Activated T-cell treated with anti-CD3 and anti-CD28 coated beads, Interleukin-2, amount 50 U/mL, for 4 hours (primary cell): Measurements from ENCODE around the gene TSPYL2. TPM values are rescaled to one million over a fixed set of nuclear protein-coding genes. Genes with fewer than 3 reads are reported as not detected.

Experiments
- ATAC-seq, 2 donors: fragments of 200-7000 bp; cut with Tn5 transposase; one replicate each; pipeline ENCODE4 v1.10.0; 2021
- DNase-seq: peaks from one replicate; pipeline ENCODE4 v3.0.0-alpha.2; 2020
- H3K27me3 Mint-ChIP-seq: one replicate; pipeline ENCODE4 v1.8.0; 2021; ENCODE audit warnings: low read depth, mixed read lengths
- H3K36me3 Mint-ChIP-seq: one replicate; pipeline ENCODE4 v1.8.0; 2022; ENCODE audit warnings: mixed read lengths; ENCODE audit not compliant: insufficient read depth
- H3K4me1 Mint-ChIP-seq: one replicate; pipeline ENCODE4 v1.8.0; 2021; ENCODE audit warnings: low read depth, mixed read lengths
- H3K4me3 Mint-ChIP-seq: one replicate; pipeline ENCODE4 v1.8.0; 2021; ENCODE audit warnings: mild to moderate bottlenecking, moderate library complexity, mixed read lengths
- H3K9me3 Mint-ChIP-seq: one replicate; pipeline ENCODE4 v1.8.0; 2021; ENCODE audit warnings: mixed read lengths
- total RNA-seq, 3 donors: library from RNA; stranded (reverse); gene quantifications; one replicate each; pipeline ENCODE4 v1.2.1, GENCODE V29; 2021

The TSPYL2 gene
- 10 to 100 TPM; 55.8 to 73.3 (median 69.3) TPM for total RNA-seq

GRCh38 chrX:53081925-53082772, at the start of gene TSPYL2:
TSS of gene TSPYL2 (plus strand) at chrX:53082367. CDS start at chrX:53082499, 132 bp downstream.
- H3K36me3 Mint-ChIP-seq, result peaks cover 27% of the 10 kb centered on the region
- peak within 1 kb of the TSS; percentile 94 for H3K4me3 Mint-ChIP-seq
- no peaks in the 10 kb centered on the region for H3K9me3 Mint-ChIP-seq
- ATAC-seq (peak; percentile 88 to 89), DNase-seq (peak; percentile 92)
- peaks cover 43% of the 10 kb centered on the region for H3K4me1 Mint-ChIP-seq
- H3K27me3 Mint-ChIP-seq, result no peaks in the 10 kb centered on the region

- no peak for ATAC-seq
Observed at GRCh38 chrX:53036149-53036548, 46.0 kb upstream of the TSPYL2 start.

DNA sequence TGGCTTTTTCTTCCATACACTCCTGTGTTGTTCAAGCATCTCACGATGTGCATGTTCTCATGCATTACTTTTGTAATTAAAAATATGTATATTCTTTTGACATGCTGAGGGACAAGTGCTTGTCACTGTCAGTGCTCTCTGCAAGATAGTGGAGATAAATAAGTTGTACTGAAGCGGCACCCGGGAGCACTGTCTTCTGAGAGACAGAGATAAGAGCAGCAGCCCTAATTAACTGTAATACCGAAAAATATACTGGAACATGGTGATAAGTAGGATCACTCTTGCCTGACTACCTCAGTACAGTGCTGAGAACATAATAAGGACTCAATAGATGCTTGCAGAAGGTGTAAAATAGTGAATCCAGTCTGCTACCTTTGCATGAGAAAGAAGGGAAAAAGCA, 42.9 kb upstream of the TSPYL2 start:
- no peaks in the 10 kb centered on the region for H3K36me3 Mint-ChIP-seq
- H3K27me3 Mint-ChIP-seq, result peaks cover 7% of the 10 kb centered on the region
- no peak overlapping the region for H3K4me3 Mint-ChIP-seq
- no peaks in the 10 kb centered on the region for H3K4me1 Mint-ChIP-seq
- DNase-seq, result no peak
- H3K9me3 Mint-ChIP-seq, result no peaks in the 10 kb centered on the region
- no peak for ATAC-seq

More at GRCh38 chrX:53036149-53036548, 46.0 kb upstream of the TSPYL2 start:
- Mint-ChIP-seq H3K36me3 (no peaks in the 10 kb centered on the region), H3K4me1 (no peaks in the 10 kb centered on the region), H3K27me3 (peaks cover 7% of the 10 kb centered on the region), H3K4me3 (no peak overlapping the region), H3K9me3 (no peaks in the 10 kb centered on the region)
- DNase-seq, result no peak

GRCh38 chrX:53044995-53045394, 37.2 kb upstream of the TSPYL2 start:
- H3K4me3 Mint-ChIP-seq, result no peak overlapping the region
- no peaks in the 10 kb centered on the region for H3K36me3 Mint-ChIP-seq
- no peaks in the 10 kb centered on the region for H3K9me3 Mint-ChIP-seq
- H3K4me1 Mint-ChIP-seq, result peaks cover 3% of the 10 kb centered on the region
- H3K27me3 Mint-ChIP-seq, result peaks cover 3% of the 10 kb centered on the region
- ATAC-seq (no peak), DNase-seq (no peak)

- Mint-ChIP-seq H3K9me3 (no peaks in the 10 kb centered on the region), H3K4me1 (peaks cover 3% of the 10 kb centered on the region), H3K36me3 (no peaks in the 10 kb centered on the region), H3K4me3 (no peak overlapping the region), H3K27me3 (peaks cover 7% of the 10 kb centered on the region)
- no peak for ATAC-seq
- DNase-seq, result no peak
Observed at GRCh38 chrX:53047228-53047627, 34.9 kb upstream of the TSPYL2 start.

- Mint-ChIP-seq H3K36me3 (no peaks in the 10 kb centered on the region), H3K9me3 (no peaks in the 10 kb centered on the region), H3K4me1 (peaks cover 3% of the 10 kb centered on the region), H3K4me3 (no peak within 1 kb of the TSS), H3K27me3 (peaks cover 7% of the 10 kb centered on the region)
- DNase-seq (no peak), ATAC-seq (peak in 1 of 2 donors; percentile 18)
Observed at GRCh38 chrX:53048169-53049126, 33.7 kb upstream of the TSPYL2 start, which contains the start of gene GPR173. TSS of gene GPR173 (plus strand) at chrX:53048789. CDS start at chrX:53076622, 27,833 bp downstream.

- ATAC-seq, result no peak
- Mint-ChIP-seq H3K27me3 (peaks cover 7% of the 10 kb centered on the region), H3K9me3 (no peaks in the 10 kb centered on the region), H3K4me1 (peaks cover 3% of the 10 kb centered on the region), H3K36me3 (no peaks in the 10 kb centered on the region), H3K4me3 (no peak overlapping the region)
- DNase-seq, result no peak
Observed at GRCh38 chrX:53049127-53049517, 33.0 kb upstream of the TSPYL2 start.

DNA sequence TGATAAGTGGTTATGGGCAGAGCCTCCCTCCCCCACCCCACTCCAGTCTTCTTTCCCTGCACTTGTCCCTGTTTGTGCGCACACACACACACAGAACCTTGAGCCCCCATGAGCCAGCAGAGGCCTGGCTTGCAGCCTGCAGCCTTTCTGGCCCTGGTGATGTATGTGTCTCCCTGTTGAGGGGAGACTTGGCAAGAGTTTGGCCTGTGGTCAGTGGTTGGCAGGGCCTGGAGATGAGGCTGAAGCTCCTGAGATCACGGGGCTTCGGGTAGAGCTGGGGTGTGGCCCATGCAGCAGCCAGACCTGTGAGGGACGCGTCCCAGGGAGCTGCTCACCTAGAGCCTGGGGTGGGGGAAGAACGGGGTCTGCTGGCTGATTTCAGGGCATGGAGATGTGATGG, 31.3 kb upstream of the TSPYL2 start:
- Mint-ChIP-seq H3K4me3 (no peak overlapping the region), H3K4me1 (peaks cover 3% of the 10 kb centered on the region), H3K36me3 (no peaks in the 10 kb centered on the region), H3K9me3 (no peaks in the 10 kb centered on the region), H3K27me3 (peaks cover 7% of the 10 kb centered on the region)
- DNase-seq, result no peak
- no peak for ATAC-seq

DNA sequence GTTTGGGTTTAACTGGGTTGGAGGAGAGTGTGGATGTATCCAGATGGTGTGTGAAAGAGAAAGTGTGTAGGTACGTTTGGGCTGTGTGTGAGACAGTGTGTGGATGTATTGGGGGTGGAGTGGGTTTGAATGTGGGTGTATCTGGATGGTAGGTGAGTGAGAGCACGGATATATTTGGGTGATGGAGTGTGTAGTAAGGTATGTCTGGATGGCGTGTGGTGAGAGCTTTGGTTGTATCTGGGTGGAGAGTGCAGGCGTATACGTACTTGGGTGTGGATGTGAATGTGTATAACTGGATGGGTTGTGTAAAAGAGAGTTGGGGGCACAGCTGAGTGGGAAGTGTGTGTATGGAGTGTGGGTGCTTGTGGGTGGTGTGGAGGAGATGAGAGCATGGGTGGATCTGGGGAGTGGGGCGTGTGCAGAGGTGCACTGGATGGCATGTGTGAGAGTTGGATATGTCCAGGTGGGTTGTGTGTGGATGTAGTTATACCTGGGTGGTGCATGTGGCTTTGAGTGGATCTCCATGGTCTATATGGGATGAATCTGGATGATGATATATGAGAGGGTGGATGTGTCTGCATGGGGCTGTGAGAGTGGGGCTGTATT, 26.8 kb upstream of the TSPYL2 start:
- ATAC-seq (no peak), DNase-seq (no peak)
- Mint-ChIP-seq H3K4me3 (no peak overlapping the region), H3K4me1 (no peaks in the 10 kb centered on the region), H3K27me3 (peaks cover 2% of the 10 kb centered on the region), H3K9me3 (no peaks in the 10 kb centered on the region), H3K36me3 (no peaks in the 10 kb centered on the region)

DNA sequence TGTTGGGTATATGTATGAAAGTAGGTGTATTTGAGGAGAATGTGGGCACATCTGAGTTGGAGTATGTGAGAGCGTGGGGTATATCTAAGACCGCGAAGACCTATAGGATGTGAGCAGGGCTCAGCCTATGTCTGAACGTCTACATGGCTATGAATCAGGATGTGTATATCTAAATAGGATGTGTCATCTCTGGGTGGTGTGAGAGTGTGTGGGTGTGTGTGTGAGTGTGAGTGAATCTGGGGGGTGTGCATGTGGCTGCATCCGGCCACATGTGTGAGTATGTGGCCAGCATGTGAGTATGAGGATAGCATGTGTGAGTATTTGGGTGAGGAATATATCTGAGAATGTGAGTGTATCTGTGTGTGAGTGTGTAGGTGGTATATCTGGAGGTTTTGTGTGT, 25.9 kb upstream of the TSPYL2 start:
- Mint-ChIP-seq H3K4me3 (no peak overlapping the region), H3K27me3 (no peaks in the 10 kb centered on the region), H3K36me3 (no peaks in the 10 kb centered on the region), H3K9me3 (no peaks in the 10 kb centered on the region), H3K4me1 (no peaks in the 10 kb centered on the region)
- no peak for DNase-seq
- ATAC-seq, result peak; percentile 34 to 69

DNA sequence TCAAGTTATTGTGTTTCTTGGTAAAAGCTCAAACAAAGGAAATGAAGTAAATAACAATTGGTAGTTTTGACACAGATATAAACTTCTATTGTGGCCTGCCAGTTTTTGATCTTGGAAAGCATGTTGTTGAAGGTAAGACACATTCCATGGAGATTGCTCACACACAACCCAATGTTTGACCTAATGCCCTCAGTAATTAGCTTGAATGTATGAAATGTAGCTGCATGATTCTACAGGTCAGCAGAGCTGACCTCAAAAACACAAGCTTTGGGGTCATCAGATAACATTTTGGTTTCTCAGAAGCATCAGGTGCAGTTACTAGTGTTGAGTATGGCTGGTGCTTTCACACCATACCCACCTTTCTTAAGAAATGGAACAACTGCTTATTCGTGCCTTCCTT, 17.1 kb upstream of the TSPYL2 start:
- no peak overlapping the region for H3K4me3 Mint-ChIP-seq
- ATAC-seq (no peak), DNase-seq (no peak)
- no peaks in the 10 kb centered on the region for H3K9me3 Mint-ChIP-seq
- no peaks in the 10 kb centered on the region for H3K4me1 Mint-ChIP-seq
- no peaks in the 10 kb centered on the region for H3K27me3 Mint-ChIP-seq
- H3K36me3 Mint-ChIP-seq, result no peaks in the 10 kb centered on the region

DNA sequence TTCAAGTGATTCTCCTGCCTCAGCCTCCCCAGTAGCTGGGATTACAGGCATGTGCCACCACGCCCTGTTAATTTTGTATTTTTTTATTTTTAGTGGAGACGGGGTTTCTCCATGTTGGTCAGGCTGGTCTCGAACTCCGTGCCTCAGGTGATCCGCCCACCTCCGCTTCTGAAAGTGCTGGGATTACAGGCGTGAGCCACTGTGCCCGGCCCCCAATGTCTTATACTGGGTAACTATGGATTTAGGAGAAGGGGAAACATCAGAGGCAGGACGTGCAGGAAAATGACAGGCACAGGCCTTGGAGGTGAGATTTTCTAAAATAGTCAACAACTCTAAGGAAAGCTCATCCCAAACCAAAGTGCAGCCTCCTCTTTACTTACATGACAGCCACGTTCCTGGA, 11.1 kb upstream of the TSPYL2 start:
- no peak overlapping the region for H3K4me3 Mint-ChIP-seq
- ATAC-seq, result no peak
- no peaks in the 10 kb centered on the region for H3K27me3 Mint-ChIP-seq
- H3K36me3 Mint-ChIP-seq, result no peaks in the 10 kb centered on the region
- no peak for DNase-seq
- peaks cover 17% of the 10 kb centered on the region for H3K4me1 Mint-ChIP-seq
- no peaks in the 10 kb centered on the region for H3K9me3 Mint-ChIP-seq

GRCh38 chrX:53071604-53072417, 10.4 kb upstream of the TSPYL2 start:
- H3K4me3 Mint-ChIP-seq, result peak overlapping the region; percentile 80
- no peaks in the 10 kb centered on the region for H3K9me3 Mint-ChIP-seq
- ATAC-seq (peak; percentile 85 to 92), DNase-seq (peak; percentile 62)
- H3K4me1 Mint-ChIP-seq, result peaks cover 17% of the 10 kb centered on the region
- H3K36me3 Mint-ChIP-seq, result no peaks in the 10 kb centered on the region
- H3K27me3 Mint-ChIP-seq, result no peaks in the 10 kb centered on the region
